Natural killer cell (primary cell): ENCODE measurements around the gene AREL1. TPM values are rescaled to one million over a fixed set of nuclear protein-coding genes. Genes with fewer than 3 reads are reported as not detected.
A peak's percentile ranks its signal among the peaks of the same experiment; 100 is the strongest.

Source experiments
- ATAC-seq, 3 donors: fragments of 150-1000 bp in 2 of 3; fragments of 200-7000 bp in 1 of 3; cut with Tn5 transposase; 1 replicate in 1 of 3; 2 replicates in 2 of 3; pipeline ENCODE4 v1.10.0; 2021; ENCODE audit warnings: mild to moderate bottlenecking in 2 of 3, moderate library complexity in 2 of 3
- DNase-seq, 2 donors: peaks; one replicate each; pipeline versions ENCODE4 v3.0.0 to v3.0.0-alpha.2; 2013 to 2021; ENCODE audit warnings: mixed read lengths in 1 of 2
- H3K27ac ChIP-seq: one replicate; pipeline ENCODE4 v1.5.1; 2013; ENCODE audit warnings: mild to moderate bottlenecking, low read length
- H3K27me3 ChIP-seq: one replicate; pipeline ENCODE4 v1.6.1; 2013; ENCODE audit warnings: low read length; ENCODE audit not compliant: control insufficient read depth, insufficient read depth
- H3K36me3 ChIP-seq: one replicate; pipeline ENCODE4 v1.6.1; 2013; ENCODE audit warnings: low read length; ENCODE audit not compliant: control insufficient read depth, insufficient read depth
- H3K4me1 ChIP-seq: one replicate; pipeline ENCODE4 v1.6.1; 2013; ENCODE audit warnings: low read length; ENCODE audit not compliant: control insufficient read depth, insufficient read depth
- H3K4me3 ChIP-seq: one replicate; pipeline ENCODE4 v1.5.1; 2013; ENCODE audit warnings: low read length
- H3K9me3 ChIP-seq: one replicate; pipeline ENCODE4 v1.6.1; 2013; ENCODE audit warnings: low read length; ENCODE audit not compliant: control insufficient read depth, insufficient read depth
- H3K27ac Mint-ChIP-seq, 2 donors: one replicate each; pipeline ENCODE4 v1.8.0; 2022; ENCODE audit warnings: mild to moderate bottlenecking in 2 of 2, mixed read lengths in 2 of 2, moderate library complexity in 1 of 2
- H3K27me3 Mint-ChIP-seq, 2 donors: one replicate each; pipeline ENCODE4 v1.8.0; 2022; ENCODE audit warnings: low read depth in 2 of 2, mixed read lengths in 2 of 2
- H3K36me3 Mint-ChIP-seq: one replicate; pipeline ENCODE4 v1.8.0; 2022; ENCODE audit warnings: mixed read lengths
- H3K4me1 Mint-ChIP-seq, 2 donors: one replicate each; pipeline ENCODE4 v1.8.0; 2022; ENCODE audit warnings: mixed read lengths in 2 of 2
- H3K4me3 Mint-ChIP-seq: one replicate; pipeline ENCODE4 v1.8.0; 2022; ENCODE audit warnings: mild to moderate bottlenecking, moderate library complexity, mixed read lengths
- H3K9me3 Mint-ChIP-seq, 2 donors: one replicate each; pipeline ENCODE4 v1.8.0; 2022; ENCODE audit warnings: mixed read lengths in 2 of 2
- CTCF ChIP-seq: fragments of 200-600 bp; IDR thresholded peaks from one replicate; pipeline ENCODE4 v1.8.0; 2022; ENCODE audit warnings: antibody characterized with exemption
- WGBS: methylation state at CpG from one replicate; pipeline ENCODE4 v1.1.7; 2013; ENCODE audit warnings: missing lambda C conversion rate; ENCODE audit not compliant: insufficient coverage; 5-methylcytosine and 5-hydroxymethylcytosine counted together
- intact Hi-C: fragments of 100-400 bp; cut with micrococcal nuclease; formaldehyde crosslinking; loops from one replicate; pipeline ENCODE4 v1.14.2; 2022
- total RNA-seq, 4 donors: library from RNA; stranded (reverse); fragments of 120-200 nt in 1 of 4; gene quantifications; one replicate each; pipeline versions ENCODE4 v1.2.3 to v1.2.4, GENCODE V29; 2013 to 2022

AREL1 gene
- total RNA-seq, 3 donors from 2014 or later (not counting 1 experiment from before 2014, with no cell fraction given) = 65.9 to 83.0 (median 82.3) TPM

- no peaks in the 10 kb centered on the region for H3K4me1 ChIP-seq
- no peaks in the 10 kb centered on the region for H3K36me3 ChIP-seq
- DNase-seq (no peak), ATAC-seq (no peak)
- H3K4me3 ChIP-seq = no peak overlapping the region
- Mint-ChIP-seq H3K27me3 (peaks cover 0 to 9% of the 10 kb centered on the region in 2 donors), H3K4me3 (no peak overlapping the region), H3K4me1 (peaks cover 0 to 28% of the 10 kb centered on the region in 2 donors), H3K9me3 (no peaks in the 10 kb centered on the region), H3K36me3 (no peaks in the 10 kb centered on the region), H3K27ac (no peak overlapping the region)
- H3K9me3 ChIP-seq = no peaks in the 10 kb centered on the region
- 100% methylated on average over 1 of the region's 1 CpG for WGBS
- H3K27ac ChIP-seq = no peak overlapping the region
- TF ChIP-seq CTCF = no peak
- intact Hi-C loops = loop anchor here (1.0 kb wide), 1 partner anchor 30 kb away; no protein-coding TSS in a partner anchor
- H3K27me3 ChIP-seq = no peaks in the 10 kb centered on the region
Observed at GRCh38 chr14:74638966-74639365, 73.9 kb downstream of the AREL1 start.

GRCh38 chr14:74638066-74638465 is 74.8 kb downstream of the AREL1 start:
- Histone ChIP-seq H3K9me3 (no peaks in the 10 kb centered on the region), H3K4me1 (no peaks in the 10 kb centered on the region), H3K4me3 (no peak overlapping the region), H3K27me3 (no peaks in the 10 kb centered on the region), H3K27ac (no peak overlapping the region), H3K36me3 (no peaks in the 10 kb centered on the region)
- H3K4me1 Mint-ChIP-seq = peaks cover 0 to 25% of the 10 kb centered on the region in 2 donors
- peak in 1 of 2 donors; percentile 33 for DNase-seq
- no peaks in the 10 kb centered on the region for H3K36me3 Mint-ChIP-seq
- peak in 2 of 3 donors; percentile 71 to 73 for ATAC-seq
- WGBS = 71% methylated on average over 7 of the region's 7 CpGs
- TF ChIP-seq CTCF = no peak
- intact Hi-C loops = loop anchor here (1.0 kb wide), 1 partner anchor 29 kb away; no protein-coding TSS in a partner anchor
- H3K9me3 Mint-ChIP-seq = no peaks in the 10 kb centered on the region
- H3K27ac Mint-ChIP-seq = peak overlapping the region in 1 of 2 donors; percentile 73
- H3K4me3 Mint-ChIP-seq = no peak overlapping the region
- peaks cover 0 to 9% of the 10 kb centered on the region in 2 donors for H3K27me3 Mint-ChIP-seq

- no peaks in the 10 kb centered on the region for H3K4me1 ChIP-seq
- peaks cover 4 to 25% of the 10 kb centered on the region in 2 donors for H3K4me1 Mint-ChIP-seq
- H3K9me3 ChIP-seq = no peaks in the 10 kb centered on the region
- H3K4me3 ChIP-seq = no peak overlapping the region
- H3K36me3 ChIP-seq = no peaks in the 10 kb centered on the region
- DNase-seq (no peak), ATAC-seq (no peak)
- no peak overlapping the region for H3K4me3 Mint-ChIP-seq
- TF ChIP-seq CTCF = no peak
- no peaks in the 10 kb centered on the region for H3K9me3 Mint-ChIP-seq
- H3K36me3 Mint-ChIP-seq = no peaks in the 10 kb centered on the region
- H3K27ac ChIP-seq = no peak overlapping the region
- intact Hi-C loops = no loop called here
- 88% methylated on average over 3 of the region's 3 CpGs for WGBS
- no peak overlapping the region for H3K27ac Mint-ChIP-seq
- H3K27me3 Mint-ChIP-seq = peaks cover 0 to 9% of the 10 kb centered on the region in 2 donors
- H3K27me3 ChIP-seq = no peaks in the 10 kb centered on the region
Observed at GRCh38 chr14:74637178-74637550, 75.7 kb downstream of the AREL1 start.
